HL-60 (cell line): ENCODE data around the gene KIAA1217.

Source experiments
- DNase-seq, 2 experiments: peaks; one replicate each; pipeline ENCODE4 v3.0.0-alpha.2; 2010 to 2020; ENCODE audit warnings: low read depth in 1 of 2, low spot score in 1 of 2
- H3K27ac ChIP-seq: fragments of 250-450 bp; sonication (Bioruptor Pico); replicated peaks from 2 replicates; pipeline ENCODE4 v1.5.1; 2020; ENCODE audit warnings: mild to moderate bottlenecking, moderate library complexity
- H3K27me3 ChIP-seq: fragments of 250-450 bp; sonication (Bioruptor Pico); 2 replicates; pipeline ENCODE4 v1.5.1; 2021; ENCODE audit warnings: mild to moderate bottlenecking, moderate library complexity; ENCODE audit not compliant: insufficient read depth, poor library complexity, severe bottlenecking
- H3K4me3 ChIP-seq: replicated peaks from 2 replicates; pipeline ENCODE4 v1.5.1; 2011; ENCODE audit warnings: mild to moderate bottlenecking, control low read depth, low read length; ENCODE audit not compliant: insufficient read depth
- CTCF ChIP-seq: IDR thresholded peaks from one replicate; pipeline ENCODE4 v1.5.1; 2011; ENCODE audit warnings: low read length, control low read depth, inconsistent platforms; ENCODE audit not compliant: insufficient read depth
- GABPA ChIP-seq: IDR thresholded peaks from 2 replicates; pipeline ENCODE4 v1.6.1; 2012; ENCODE audit warnings: low read depth
- POLR2AphosphoS5 ChIP-seq: IDR thresholded peaks from 2 replicates; pipeline ENCODE4 v1.6.1; 2012; ENCODE audit warnings: low read depth
- REST ChIP-seq: IDR thresholded peaks from 2 replicates; pipeline ENCODE4 v1.6.1; 2012; ENCODE audit warnings: low read depth; ENCODE audit not compliant: insufficient replicate concordance
- SPI1 ChIP-seq: IDR thresholded peaks from 2 replicates; pipeline ENCODE4 v1.6.1; 2012; ENCODE audit warnings: low read depth, mild to moderate bottlenecking, borderline replicate concordance

KIAA1217 gene

GRCh38 chr10:24340446-24340845 lies 131.5 kb downstream of the KIAA1217 start:
- DNase-seq, result no peak
- Histone ChIP-seq H3K27ac (no peak overlapping the region), H3K4me3 (no peak overlapping the region), H3K27me3 (no peaks in the 10 kb centered on the region)
- no peak for TF ChIP-seq GABPA
- no peak for TF ChIP-seq SPI1
- TF ChIP-seq POLR2AphosphoS5, result no peak
- no peak for TF ChIP-seq REST
- no peak for TF ChIP-seq CTCF

GRCh38 chr10:24340883-24341282 lies 131.9 kb downstream of the KIAA1217 start:
- DNase-seq, result no peak
- H3K27ac ChIP-seq, result no peak overlapping the region
- TF ChIP-seq GABPA, result no peak
- no peak for TF ChIP-seq SPI1
- no peak for TF ChIP-seq CTCF
- TF ChIP-seq REST, result no peak

GRCh38 chr10:24341371-24341770 lies 132.4 kb downstream of the KIAA1217 start:
- H3K4me3 ChIP-seq, result no peak overlapping the region
- no peak for DNase-seq
- TF ChIP-seq CTCF, result no peak
- no peaks in the 10 kb centered on the region for H3K27me3 ChIP-seq
- H3K27ac ChIP-seq, result no peak overlapping the region

More at GRCh38 chr10:24340883-24341282, 131.9 kb downstream of the KIAA1217 start:
- H3K4me3 ChIP-seq, result no peak overlapping the region
- H3K27me3 ChIP-seq, result no peaks in the 10 kb centered on the region

- Histone ChIP-seq H3K4me3 (no peak overlapping the region), H3K27ac (no peak overlapping the region), H3K27me3 (no peaks in the 10 kb centered on the region)
- DNase-seq, result no peak
- TF ChIP-seq GABPA (no peak), SPI1 (no peak), POLR2AphosphoS5 (no peak), REST (no peak), CTCF (no peak)
These were observed 133.0 kb downstream of the KIAA1217 start for GRCh38 chr10:24341897-24342296.
